ENCODE data around the gene SLC7A7.
"Not testable (repeated sequence)": the region's sequence is repeated elsewhere in the genome, so short reads cannot be mapped to it uniquely, and the experiment has no call there.

SLC7A7 gene

GRCh38 chr14:22814941-22815713 lies at the start of gene SLC7A7:
SLC7A7 (minus strand) TSS chr14:22815435; CDS start chr14:22813398, 2,037 bp downstream.
- Mint-ChIP-seq H3K27ac (peak within 1 kb of the TSS; percentile 85), H3K9me3 (no peaks in the 10 kb centered on the region), H3K27me3 (no peaks in the 10 kb centered on the region), H3K36me3 (ENCODE audit: low read depth) (peaks cover 34% of the 10 kb centered on the region), H3K4me3 (peak within 1 kb of the TSS; percentile 84), H3K4me1 (ENCODE audit: low read depth) (peaks cover 80% of the 10 kb centered on the region)
- intact Hi-C loops (cut with micrococcal nuclease) = loop anchor here (2.0 to 5.0 kb wide), 2 partner anchors 32 to 243 kb away; no protein-coding TSS in a partner anchor

GRCh38 chr14:22864979-22865378 lies 49.7 kb upstream of the SLC7A7 start:
- Mint-ChIP-seq H3K4me3 (no peak overlapping the region), H3K27ac (no peak overlapping the region), H3K36me3 (ENCODE audit: low read depth) (no peaks in the 10 kb centered on the region), H3K27me3 (peaks cover 26% of the 10 kb centered on the region), H3K4me1 (ENCODE audit: low read depth) (no peaks in the 10 kb centered on the region), H3K9me3 (no peaks in the 10 kb centered on the region)
- intact Hi-C loops (cut with micrococcal nuclease) = no loop called here

- Mint-ChIP-seq H3K4me1 (ENCODE audit: low read depth) (no peaks in the 10 kb centered on the region), H3K4me3 (no peak overlapping the region), H3K36me3 (ENCODE audit: low read depth) (no peaks in the 10 kb centered on the region), H3K27me3 (peaks cover 38% of the 10 kb centered on the region), H3K27ac (no peak overlapping the region), H3K9me3 (no peaks in the 10 kb centered on the region)
- intact Hi-C loops (cut with micrococcal nuclease) = no loop called here
Observed at GRCh38 chr14:22861651-22862050, 46.4 kb upstream of the SLC7A7 start.

- H3K4me1 Mint-ChIP-seq (ENCODE audit: low read depth); H3K4me3 Mint-ChIP-seq; intact Hi-C loops (cut with micrococcal nuclease); H3K9me3 Mint-ChIP-seq; H3K36me3 Mint-ChIP-seq (ENCODE audit: low read depth); H3K27ac Mint-ChIP-seq: not testable (repeated sequence)
- peaks cover 40% of the 10 kb centered on the region for H3K27me3 Mint-ChIP-seq
Observed at GRCh38 chr14:22860377-22860776, 45.1 kb upstream of the SLC7A7 start.

- intact Hi-C loops (cut with micrococcal nuclease) = no loop called here
- H3K4me1 Mint-ChIP-seq (ENCODE audit: low read depth) = peaks cover 20% of the 10 kb centered on the region
- peaks cover 30% of the 10 kb centered on the region for H3K27me3 Mint-ChIP-seq
- H3K4me3 Mint-ChIP-seq = no peak overlapping the region
- no peak overlapping the region for H3K27ac Mint-ChIP-seq
- H3K9me3 Mint-ChIP-seq = no peaks in the 10 kb centered on the region
- no peaks in the 10 kb centered on the region for H3K36me3 Mint-ChIP-seq (ENCODE audit: low read depth)
Observed at GRCh38 chr14:22856428-22856827, 41.2 kb upstream of the SLC7A7 start.

GRCh38 chr14:22854963-22855724 lies 39.9 kb upstream of the SLC7A7 start:
- H3K4me1 Mint-ChIP-seq (ENCODE audit: low read depth) = peaks cover 33% of the 10 kb centered on the region
- H3K36me3 Mint-ChIP-seq (ENCODE audit: low read depth) = no peaks in the 10 kb centered on the region
- no peak overlapping the region for H3K4me3 Mint-ChIP-seq
- no peak overlapping the region for H3K27ac Mint-ChIP-seq
- peaks cover 19% of the 10 kb centered on the region for H3K27me3 Mint-ChIP-seq
- intact Hi-C loops (cut with micrococcal nuclease) = no loop called here
- H3K9me3 Mint-ChIP-seq = no peaks in the 10 kb centered on the region

DNA sequence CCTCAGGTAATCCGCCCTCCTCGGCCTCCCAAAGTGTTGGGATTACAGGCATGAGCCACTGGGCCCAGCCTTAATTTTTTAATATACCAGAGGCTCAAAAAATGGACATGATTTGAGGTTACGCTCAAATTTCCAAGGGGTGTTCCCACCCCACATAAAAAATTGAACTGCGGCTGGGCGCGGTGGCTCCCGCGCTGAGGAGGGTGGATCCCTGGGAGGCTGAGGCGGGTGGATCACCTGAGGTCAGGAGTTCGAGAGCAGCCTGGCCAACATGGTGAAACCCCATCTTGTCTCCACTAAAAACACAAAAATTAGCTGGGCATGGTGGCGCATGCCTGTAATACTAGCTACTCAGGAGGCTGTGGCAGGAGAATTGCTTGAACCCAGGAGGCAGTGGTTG lies 39.1 kb upstream of the SLC7A7 start:
- H3K27ac Mint-ChIP-seq; intact Hi-C loops (cut with micrococcal nuclease); H3K9me3 Mint-ChIP-seq; H3K4me3 Mint-ChIP-seq; H3K36me3 Mint-ChIP-seq (ENCODE audit: low read depth): not testable (repeated sequence)
- Mint-ChIP-seq H3K4me1 (ENCODE audit: low read depth) (peaks cover 41% of the 10 kb centered on the region), H3K27me3 (peaks cover 14% of the 10 kb centered on the region)

DNA sequence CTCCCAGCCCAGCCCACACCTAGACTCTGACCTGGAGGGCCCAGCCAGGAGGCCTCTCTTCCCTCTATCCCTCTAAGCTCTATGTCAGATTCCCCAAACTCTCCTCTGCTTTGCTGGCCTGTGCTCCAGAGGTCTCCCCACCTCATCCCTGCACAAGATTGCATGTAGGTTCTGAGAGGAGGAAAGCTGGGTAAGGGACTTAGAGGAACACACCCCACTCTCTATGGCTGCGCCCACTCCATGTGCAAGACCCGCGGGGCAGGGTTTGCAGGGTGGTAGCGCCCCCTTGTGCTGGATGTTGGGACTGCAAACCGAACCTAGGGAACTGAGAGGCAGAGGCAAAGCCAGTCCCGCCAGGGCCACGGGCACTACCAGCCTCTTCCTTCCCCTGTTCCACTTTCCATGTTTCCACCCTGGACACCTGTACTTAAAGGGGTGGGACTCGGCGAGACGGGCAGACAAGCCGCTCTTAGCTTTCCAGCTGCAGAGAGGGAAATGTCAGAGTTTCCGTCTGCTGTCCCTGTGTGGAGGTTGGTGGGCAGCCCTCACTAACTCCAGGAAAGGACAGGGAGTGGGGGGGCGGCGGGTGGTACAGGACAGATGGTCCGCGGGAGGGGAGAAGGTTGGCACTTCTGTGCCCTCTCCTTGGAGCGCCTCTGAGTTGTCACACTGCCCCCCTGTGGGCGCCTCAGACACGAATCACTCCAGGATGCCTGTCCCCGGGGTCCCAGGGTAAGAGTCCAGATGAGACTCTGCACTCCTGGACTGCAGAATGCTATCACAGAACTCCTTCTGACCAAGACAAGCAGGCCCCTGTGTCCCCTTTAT lies 37.9 kb upstream of the SLC7A7 start:
- Mint-ChIP-seq H3K27me3 (peaks cover 10% of the 10 kb centered on the region), H3K27ac (peak overlapping the region; percentile 74), H3K4me3 (peak overlapping the region; percentile 69), H3K36me3 (ENCODE audit: low read depth) (no peaks in the 10 kb centered on the region), H3K4me1 (ENCODE audit: low read depth) (peaks cover 53% of the 10 kb centered on the region), H3K9me3 (no peaks in the 10 kb centered on the region)
- intact Hi-C loops (cut with micrococcal nuclease) = loop anchor here (1.0 kb wide), 4 partner anchors 30 to 283 kb away; no protein-coding TSS in a partner anchor

- Mint-ChIP-seq H3K4me1 (ENCODE audit: low read depth) (peaks cover 58% of the 10 kb centered on the region), H3K4me3 (no peak overlapping the region), H3K27me3 (peaks cover 4% of the 10 kb centered on the region), H3K9me3 (no peaks in the 10 kb centered on the region), H3K27ac (peak overlapping the region; percentile 74), H3K36me3 (ENCODE audit: low read depth) (no peaks in the 10 kb centered on the region)
- intact Hi-C loops (cut with micrococcal nuclease) = no loop called here
Observed at GRCh38 chr14:22852599-22852939, 37.3 kb upstream of the SLC7A7 start.

- H3K4me3 Mint-ChIP-seq; H3K27me3 Mint-ChIP-seq; intact Hi-C loops (cut with micrococcal nuclease); H3K27ac Mint-ChIP-seq; H3K36me3 Mint-ChIP-seq (ENCODE audit: low read depth); H3K9me3 Mint-ChIP-seq: not testable (repeated sequence)
- peaks cover 62% of the 10 kb centered on the region for H3K4me1 Mint-ChIP-seq (ENCODE audit: low read depth)
Observed at GRCh38 chr14:22852178-22852577, 36.9 kb upstream of the SLC7A7 start.

- Mint-ChIP-seq H3K4me3 (no peak overlapping the region), H3K27me3 (peaks cover 2% of the 10 kb centered on the region), H3K4me1 (ENCODE audit: low read depth) (peaks cover 69% of the 10 kb centered on the region), H3K9me3 (no peaks in the 10 kb centered on the region), H3K27ac (peak overlapping the region; percentile 89), H3K36me3 (ENCODE audit: low read depth) (peaks cover 10% of the 10 kb centered on the region)
- intact Hi-C loops (cut with micrococcal nuclease) = no loop called here
Observed at GRCh38 chr14:22850944-22851764, 35.9 kb upstream of the SLC7A7 start.

- peak overlapping the region; percentile 89 for H3K27ac Mint-ChIP-seq
- H3K4me1 Mint-ChIP-seq (ENCODE audit: low read depth) = peaks cover 85% of the 10 kb centered on the region
- no peaks in the 10 kb centered on the region for H3K9me3 Mint-ChIP-seq
- H3K27me3 Mint-ChIP-seq = no peaks in the 10 kb centered on the region
- H3K36me3 Mint-ChIP-seq (ENCODE audit: low read depth) = peaks cover 29% of the 10 kb centered on the region
- intact Hi-C loops (cut with micrococcal nuclease) = no loop called here
- no peak overlapping the region for H3K4me3 Mint-ChIP-seq
Observed at GRCh38 chr14:22849212-22849819, 34.1 kb upstream of the SLC7A7 start.
